ENCODE results near the gene PLPP4.

The PLPP4 gene

GRCh38 chr10:120553911-120554310, 96.9 kb downstream of the PLPP4 start:
- no peaks in the 10 kb centered on the region for H3K36me3 ChIP-seq (ENCODE audit: low read length)
- no peaks in the 10 kb centered on the region for H3K9me3 ChIP-seq (ENCODE audit: insufficient read depth, low read length)
- no peak overlapping the region for H3K4me2 ChIP-seq (ENCODE audit: low read depth, low read length, poor library complexity, severe bottlenecking)
- no peaks in the 10 kb centered on the region for H4K20me1 ChIP-seq (ENCODE audit: low read depth, low read length)
- H3K27me3 ChIP-seq (ENCODE audit: low read length) = no peaks in the 10 kb centered on the region
- no peaks in the 10 kb centered on the region for H3K79me2 ChIP-seq (ENCODE audit: insufficient read depth, low read length)
- no peaks in the 10 kb centered on the region for H3F3A ChIP-seq (ENCODE audit: insufficient read depth)
- H3K9me2 ChIP-seq (replicated peaks; ENCODE audit: insufficient read depth, low read length) = no peaks in the 10 kb centered on the region
- H3K27ac ChIP-seq (ENCODE audit: low read depth, low read length) = no peak overlapping the region
- TF ChIP-seq EZH2phosphoT487 (conservative IDR thresholded peaks at IDR 0.05; ENCODE audit: low read length) (no peak), CTCF (IDR thresholded peaks at IDR 0.05; ENCODE audit: insufficient read depth, low read length, poor library complexity, severe bottlenecking) (no peak)
- H2AFZ ChIP-seq (ENCODE audit: low read depth, low read length, severe bottlenecking) = no peak overlapping the region
- no peak overlapping the region for H3K4me3 ChIP-seq (ENCODE audit: insufficient read depth, low read length, poor library complexity, severe bottlenecking)
- no peak overlapping the region for H3K9ac ChIP-seq (ENCODE audit: low read length)

DNA sequence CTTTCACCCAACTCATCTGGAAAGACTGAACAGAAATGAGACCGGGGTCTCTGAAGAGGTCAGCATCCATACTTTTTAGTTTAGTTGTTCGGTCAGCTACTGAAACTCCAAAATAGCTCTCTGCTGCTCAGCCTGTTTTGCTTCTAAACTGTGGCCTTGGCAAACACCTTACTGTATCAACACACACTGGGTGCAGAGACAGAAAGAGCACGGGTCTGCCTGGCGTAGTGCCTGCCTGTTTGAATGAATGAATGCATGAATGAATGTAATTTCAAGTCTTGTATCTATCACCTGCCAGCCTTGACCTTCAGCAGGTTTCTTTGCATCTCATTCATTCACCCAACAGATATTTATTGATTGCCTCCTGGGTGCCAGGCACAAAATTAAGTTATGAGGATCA, 98.4 kb downstream of the PLPP4 start:
- no peak for TF ChIP-seq CTCF (IDR thresholded peaks at IDR 0.05; ENCODE audit: insufficient read depth, low read length, poor library complexity, severe bottlenecking)
- no peak for TF ChIP-seq EZH2phosphoT487 (conservative IDR thresholded peaks at IDR 0.05; ENCODE audit: low read length)
- Histone ChIP-seq H3K27me3 (ENCODE audit: low read length) (no peaks in the 10 kb centered on the region), H3K9me2 (replicated peaks; ENCODE audit: insufficient read depth, low read length) (no peaks in the 10 kb centered on the region), H3K9me3 (ENCODE audit: insufficient read depth, low read length) (no peaks in the 10 kb centered on the region), H2AFZ (ENCODE audit: low read depth, low read length, severe bottlenecking) (no peak overlapping the region), H3K4me2 (ENCODE audit: low read depth, low read length, poor library complexity, severe bottlenecking) (no peak overlapping the region), H3K36me3 (ENCODE audit: low read length) (no peaks in the 10 kb centered on the region), H3K4me3 (ENCODE audit: insufficient read depth, low read length, poor library complexity, severe bottlenecking) (no peak overlapping the region), H3K27ac (ENCODE audit: low read depth, low read length) (no peak overlapping the region), H3F3A (ENCODE audit: insufficient read depth) (no peaks in the 10 kb centered on the region), H3K79me2 (ENCODE audit: insufficient read depth, low read length) (no peaks in the 10 kb centered on the region), H4K20me1 (ENCODE audit: low read depth, low read length) (no peaks in the 10 kb centered on the region), H3K9ac (ENCODE audit: low read length) (no peak overlapping the region)

DNA sequence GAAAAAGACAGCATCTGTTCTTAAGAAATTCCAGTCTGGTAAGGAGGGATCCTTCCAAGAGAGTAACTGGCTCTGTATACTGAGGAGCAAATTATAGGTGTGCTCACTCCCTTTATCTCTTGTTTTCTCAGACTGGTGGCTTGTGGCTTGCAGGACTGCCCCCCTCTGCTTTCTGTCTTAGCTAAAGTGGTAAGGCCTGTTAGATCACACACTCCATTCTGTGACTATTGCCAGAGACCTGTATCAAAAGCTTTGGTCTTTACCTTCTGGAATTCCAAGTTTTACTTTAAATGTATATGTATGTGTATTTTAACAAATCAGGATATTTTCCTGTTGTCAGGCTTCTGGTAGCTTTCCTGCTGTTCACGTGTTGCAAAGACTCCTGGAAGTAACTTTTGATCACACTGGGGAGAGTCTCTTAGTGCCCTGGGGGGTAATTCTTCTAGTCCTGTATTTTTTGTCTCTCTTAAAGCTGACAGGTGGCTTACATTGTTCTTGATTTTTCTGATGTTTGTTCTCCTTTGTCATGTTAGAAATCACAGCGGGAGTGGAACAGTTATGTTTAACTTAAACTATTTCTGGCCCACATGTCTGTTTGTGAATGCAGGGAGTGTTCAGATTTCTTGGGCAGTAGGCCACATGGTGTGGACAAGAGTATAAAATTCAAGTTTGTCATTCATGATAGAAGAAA, 99.0 kb downstream of the PLPP4 start:
- Histone ChIP-seq H3K27me3 (ENCODE audit: low read length) (no peaks in the 10 kb centered on the region), H3K27ac (ENCODE audit: low read depth, low read length) (no peak overlapping the region), H3K9ac (ENCODE audit: low read length) (no peak overlapping the region)

More for the DNA sequence above, 99.0 kb downstream of the PLPP4 start:
- no peaks in the 10 kb centered on the region for H3K9me3 ChIP-seq (ENCODE audit: insufficient read depth, low read length)
- H3K79me2 ChIP-seq (ENCODE audit: insufficient read depth, low read length) = no peaks in the 10 kb centered on the region
- no peaks in the 10 kb centered on the region for H4K20me1 ChIP-seq (ENCODE audit: low read depth, low read length)
- TF ChIP-seq CTCF (IDR thresholded peaks at IDR 0.05; ENCODE audit: insufficient read depth, low read length, poor library complexity, severe bottlenecking) = no peak
- H3K36me3 ChIP-seq (ENCODE audit: low read length) = no peaks in the 10 kb centered on the region
- H3K4me3 ChIP-seq (ENCODE audit: insufficient read depth, low read length, poor library complexity, severe bottlenecking) = no peak overlapping the region
- no peaks in the 10 kb centered on the region for H3K9me2 ChIP-seq (replicated peaks; ENCODE audit: insufficient read depth, low read length)
- H3K4me2 ChIP-seq (ENCODE audit: low read depth, low read length, poor library complexity, severe bottlenecking) = no peak overlapping the region
- H2AFZ ChIP-seq (ENCODE audit: low read depth, low read length, severe bottlenecking) = no peak overlapping the region
- no peaks in the 10 kb centered on the region for H3F3A ChIP-seq (ENCODE audit: insufficient read depth)

Measured in SU-DHL-6 (cell line).